DOHH2 (cell line): ENCODE data around the gene VIM.
"Not testable (repeated sequence)": the region's sequence is repeated elsewhere in the genome, so short reads cannot be mapped to it uniquely, and the experiment has no call there.

ENCODE experiments used
- H3F3A ChIP-seq: fragments of 200-600 bp; sonication (generic), shearing (Covaris generic); 2 replicates; pipeline ENCODE4 v1.6.0; 2016; ENCODE audit warnings: antibody characterized with exemption, mild to moderate bottlenecking; ENCODE audit not compliant: control insufficient read depth, insufficient read depth
- H3K27ac ChIP-seq: fragments of 200-600 bp; sonication (generic); 2 replicates; pipeline ENCODE4 v1.5.1; 2014; ENCODE audit warnings: low read depth, mild to moderate bottlenecking, low read length, moderate library complexity
- H3K27me3 ChIP-seq: fragments of 200-600 bp; sonication (generic); 2 replicates; pipeline ENCODE4 v1.6.1; 2014; ENCODE audit warnings: mild to moderate bottlenecking, low read length, mixed read lengths; ENCODE audit not compliant: control insufficient read depth
- H3K36me3 ChIP-seq: fragments of 200-600 bp; sonication (generic); 2 replicates; pipeline ENCODE4 v1.6.1; 2014; ENCODE audit warnings: mild to moderate bottlenecking, low read length, moderate library complexity, mixed read lengths; ENCODE audit not compliant: control insufficient read depth
- H3K4me1 ChIP-seq: fragments of 200-600 bp; sonication (generic); 2 replicates; pipeline ENCODE4 v1.6.1; 2014; ENCODE audit warnings: mild to moderate bottlenecking, low read length, mixed read lengths; ENCODE audit not compliant: control insufficient read depth
- H3K4me2 ChIP-seq: fragments of 200-600 bp; sonication (generic); 2 replicates; pipeline ENCODE4 v1.6.0; 2014; ENCODE audit warnings: mild to moderate bottlenecking, low read length, moderate library complexity
- H3K4me3 ChIP-seq: fragments of 200-600 bp; sonication (generic); 2 replicates; pipeline ENCODE4 v1.5.1; 2014; ENCODE audit warnings: mild to moderate bottlenecking, low read length, mixed read lengths
- H3K79me2 ChIP-seq: fragments of 200-600 bp; sonication (generic); 2 replicates; pipeline ENCODE4 v1.6.1; 2014; ENCODE audit warnings: mild to moderate bottlenecking, low read length, mixed read lengths; ENCODE audit not compliant: control insufficient read depth
- H3K9me2 ChIP-seq: fragments of 200-600 bp; sonication (generic); replicated peaks from 2 replicates; pipeline ENCODE4 v1.6.1; 2014; ENCODE audit warnings: mild to moderate bottlenecking, low read length, mixed read lengths; ENCODE audit not compliant: control insufficient read depth
- H3K9me3 ChIP-seq: fragments of 200-600 bp; sonication (generic); 2 replicates; pipeline ENCODE4 v1.6.1; 2014; ENCODE audit warnings: antibody characterized with exemption, low read length, mixed read lengths; ENCODE audit not compliant: control insufficient read depth, insufficient read depth
- H4K20me1 ChIP-seq: fragments of 200-600 bp; sonication (generic); 2 replicates; pipeline ENCODE4 v1.6.0; 2014; ENCODE audit warnings: low read depth, mild to moderate bottlenecking, antibody characterized with exemption, low read length, moderate library complexity; ENCODE audit not compliant: control insufficient read depth, insufficient read depth
- CTCF ChIP-seq: fragments of 200-600 bp; sonication (generic); IDR thresholded peaks from one replicate; pipeline ENCODE4 v1.5.1; 2014; ENCODE audit warnings: antibody characterized with exemption, mild to moderate bottlenecking, low read depth, low read length; ENCODE audit not compliant: poor library complexity, severe bottlenecking
- EZH2phosphoT487 ChIP-seq: fragments of 200-600 bp; sonication (generic); IDR thresholded peaks from 2 replicates; pipeline ENCODE4 v1.6.1; 2017; ENCODE audit warnings: borderline replicate concordance, mild to moderate bottlenecking, antibody characterized with exemption, low read length, moderate library complexity, mixed read lengths

Gene VIM

DNA sequence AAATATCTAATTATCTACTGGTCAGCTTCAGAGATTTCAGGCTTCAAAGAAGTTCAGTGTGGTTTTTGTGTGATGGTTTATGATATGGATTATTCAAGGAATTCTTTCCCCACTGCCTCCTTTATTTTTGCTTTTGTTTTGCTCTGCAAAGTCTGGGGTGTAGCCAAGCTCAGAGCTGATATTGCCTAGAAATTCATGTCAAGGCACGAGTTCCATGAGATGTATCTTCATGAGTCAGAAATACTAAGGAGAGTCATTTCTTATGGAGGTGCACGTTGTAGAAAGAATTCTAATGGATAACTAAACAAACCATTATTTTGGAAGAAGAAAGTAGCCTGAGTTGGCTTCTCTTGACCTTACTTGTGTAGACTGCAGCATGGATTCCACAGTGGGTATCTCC, 37.4 kb downstream of the VIM start:
- H3K9me3 ChIP-seq: peaks cover 17% of the 10 kb centered on the region; the same call in 1 of the 2 replicates
- no peaks in the 10 kb centered on the region for H4K20me1 ChIP-seq
- TF ChIP-seq EZH2phosphoT487 (no peak), CTCF (no peak)
- H3K36me3 ChIP-seq: no peaks in the 10 kb centered on the region
- H3K79me2 ChIP-seq: no peaks in the 10 kb centered on the region
- H3K27me3 ChIP-seq: no peaks in the 10 kb centered on the region
- H3K4me2 ChIP-seq: no peak overlapping the region
- no peaks in the 10 kb centered on the region for H3K9me2 ChIP-seq
- H3K27ac ChIP-seq: no peak overlapping the region
- no peak overlapping the region for H3K4me3 ChIP-seq
- no peaks in the 10 kb centered on the region for H3K4me1 ChIP-seq
- H3F3A ChIP-seq: no peaks in the 10 kb centered on the region

- H3K9me2 ChIP-seq, H4K20me1 ChIP-seq, H3K27me3 ChIP-seq, H3F3A ChIP-seq, H3K27ac ChIP-seq, H3K79me2 ChIP-seq, H3K4me2 ChIP-seq, H3K36me3 ChIP-seq, H3K4me3 ChIP-seq, H3K4me1 ChIP-seq: not testable (repeated sequence)
- H3K9me3 ChIP-seq: peaks cover 17% of the 10 kb centered on the region; the same call in 1 of the 2 replicates
These were observed 38.5 kb downstream of the VIM start for GRCh38 chr10:17266549-17266948.

- Histone ChIP-seq H4K20me1 (no peaks in the 10 kb centered on the region), H3K4me1 (no peaks in the 10 kb centered on the region), H3K4me3 (no peak overlapping the region), H3K9me3 (no peaks in the 10 kb centered on the region), H3K9me2 (no peaks in the 10 kb centered on the region), H3K27me3 (no peaks in the 10 kb centered on the region), H3K36me3 (no peaks in the 10 kb centered on the region), H3K79me2 (no peaks in the 10 kb centered on the region), H3K27ac (no peak overlapping the region), H3K4me2 (no peak overlapping the region), H3F3A (no peaks in the 10 kb centered on the region)
- TF ChIP-seq EZH2phosphoT487 (no peak), CTCF (no peak)
These were observed 44.6 kb downstream of the VIM start for GRCh38 chr10:17272648-17273047.

GRCh38 chr10:17273403-17273802, 45.4 kb downstream of the VIM start:
- no peak overlapping the region for H3K4me2 ChIP-seq
- no peak for TF ChIP-seq CTCF
- no peak for TF ChIP-seq EZH2phosphoT487

More at GRCh38 chr10:17273403-17273802, 45.4 kb downstream of the VIM start:
- Histone ChIP-seq H3K9me2 (no peaks in the 10 kb centered on the region), H3K4me3 (no peak overlapping the region), H3K27me3 (no peaks in the 10 kb centered on the region), H3K27ac (no peak overlapping the region), H4K20me1 (no peaks in the 10 kb centered on the region), H3K36me3 (no peaks in the 10 kb centered on the region), H3K4me1 (no peaks in the 10 kb centered on the region), H3K79me2 (no peaks in the 10 kb centered on the region), H3F3A (no peaks in the 10 kb centered on the region), H3K9me3 (no peaks in the 10 kb centered on the region)
